ENCODE data around the gene RNF26.
A peak's percentile ranks its signal among the peaks of the same experiment; 100 is the strongest.
"Not testable (repeated sequence)": the region's sequence is repeated elsewhere in the genome, so short reads cannot be mapped to it uniquely, and the experiment has no call there.

RNF26 gene

GRCh38 chr11:119371778-119372182 is 37.5 kb downstream of the RNF26 start:
- DNase-seq (ENCODE audit: low read depth) = no peak

DNA sequence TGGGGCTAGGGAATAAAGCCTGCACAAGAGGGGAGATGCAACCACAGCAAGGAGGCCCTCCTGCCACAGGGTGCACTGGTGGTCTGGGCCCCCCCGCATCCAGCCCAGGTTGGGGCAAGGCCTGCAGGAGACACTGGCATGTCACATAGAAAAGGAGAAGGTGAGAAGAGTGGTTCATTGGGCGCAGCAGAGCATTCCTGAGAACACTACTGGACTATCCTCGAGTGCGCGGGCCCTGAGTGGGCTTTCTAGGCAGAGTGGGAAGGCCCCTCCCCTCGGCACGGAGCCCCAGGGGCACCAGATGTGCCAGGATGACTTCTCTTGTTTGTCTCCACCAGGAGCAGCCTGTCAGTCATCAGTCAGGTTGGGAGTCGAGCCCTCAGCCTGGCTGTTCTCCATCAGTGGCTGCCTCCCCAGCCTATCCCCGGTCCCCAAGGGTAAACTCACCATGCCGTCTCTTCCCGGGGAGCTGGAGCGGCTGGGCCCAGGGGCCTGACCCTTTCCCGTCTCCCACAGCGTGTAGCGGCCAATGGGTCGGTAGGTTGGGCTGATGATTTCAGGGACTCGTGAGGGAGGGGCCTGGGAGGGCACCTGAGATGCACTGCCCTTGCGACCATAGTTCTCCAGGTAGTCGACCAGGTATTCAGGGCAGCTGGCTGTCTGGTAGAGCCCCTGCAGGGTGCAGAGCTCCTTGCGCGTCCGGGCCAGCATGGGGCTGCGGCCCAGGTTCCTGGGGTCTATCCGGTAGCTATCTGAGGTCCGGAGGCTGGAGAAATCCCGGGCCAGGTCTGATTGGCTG is 38.1 kb downstream of the RNF26 start:
- DNase-seq (ENCODE audit: low read depth) = no peak

GRCh38 chr11:119373059-119373920 is 39.0 kb downstream of the RNF26 start:
- DNase-seq (ENCODE audit: low read depth) = no peak

DNA sequence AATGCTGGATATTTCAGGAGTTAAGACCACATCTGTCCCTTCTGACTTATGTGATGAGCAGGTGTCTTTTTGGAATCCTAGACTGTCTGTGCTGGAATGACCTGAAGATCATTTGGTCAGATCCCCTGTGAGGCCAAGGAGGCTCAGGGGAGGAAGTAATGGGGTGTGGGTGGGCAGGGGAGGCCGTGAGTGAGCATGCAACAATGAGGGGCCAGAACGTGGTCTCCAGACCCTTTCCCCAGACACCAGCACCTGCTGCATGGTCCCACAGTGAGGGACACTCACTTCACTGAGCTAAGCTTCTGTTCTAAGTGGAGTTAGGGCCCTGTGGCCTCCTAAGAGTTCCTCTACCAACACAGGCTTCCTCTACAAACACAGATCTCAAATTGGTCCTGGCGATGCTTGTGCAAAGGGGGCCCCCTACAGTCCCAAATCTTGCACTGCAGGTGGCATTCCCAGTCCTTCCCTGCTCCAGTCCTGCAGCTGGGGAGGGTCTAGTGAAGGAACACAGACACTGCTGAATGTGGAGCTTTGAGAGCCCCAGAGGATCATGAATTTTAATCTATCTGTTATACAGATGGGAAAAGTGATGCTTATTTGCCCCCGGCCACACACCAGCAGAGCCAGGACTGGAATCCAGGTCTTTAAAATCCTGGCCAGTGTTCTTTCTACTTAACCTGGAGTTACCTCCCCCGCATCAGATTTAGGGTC is 39.7 kb downstream of the RNF26 start:
- peak; percentile 71 for DNase-seq (ENCODE audit: low read depth)

DNA sequence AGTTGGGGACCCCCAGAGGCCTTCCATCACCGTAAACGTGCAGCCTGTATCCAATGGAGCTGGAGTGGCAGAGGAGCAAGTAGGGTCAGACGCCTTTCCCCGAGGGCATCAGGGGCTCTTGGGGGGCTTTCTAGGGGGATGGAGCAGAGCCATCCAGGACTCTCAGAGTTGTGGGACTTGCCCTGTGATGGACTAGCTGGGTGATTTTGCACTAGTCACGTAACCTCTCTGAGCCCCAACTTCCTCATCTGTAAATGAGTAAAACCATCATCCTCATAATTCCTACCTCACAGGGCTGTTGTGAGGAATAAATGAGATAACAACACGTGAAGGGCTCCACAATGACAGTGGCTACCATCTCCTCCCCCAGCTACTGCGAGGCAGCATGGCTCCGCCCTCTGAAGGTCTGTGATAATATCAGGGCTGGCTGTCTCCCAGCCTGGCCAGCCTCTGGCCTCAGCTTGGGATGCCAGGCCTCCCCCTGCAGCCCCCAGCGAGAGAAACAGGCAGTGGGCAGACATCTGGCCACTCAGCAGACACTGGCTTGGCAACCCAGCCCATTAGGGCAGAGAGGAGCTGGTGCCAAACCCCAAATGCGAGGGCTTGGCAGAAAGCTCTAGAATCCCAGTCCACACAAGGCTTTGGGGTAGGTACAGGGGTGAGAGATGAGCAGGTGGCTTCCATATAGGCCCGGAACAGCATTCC is 40.5 kb downstream of the RNF26 start:
- no peak for DNase-seq (ENCODE audit: low read depth)

DNA sequence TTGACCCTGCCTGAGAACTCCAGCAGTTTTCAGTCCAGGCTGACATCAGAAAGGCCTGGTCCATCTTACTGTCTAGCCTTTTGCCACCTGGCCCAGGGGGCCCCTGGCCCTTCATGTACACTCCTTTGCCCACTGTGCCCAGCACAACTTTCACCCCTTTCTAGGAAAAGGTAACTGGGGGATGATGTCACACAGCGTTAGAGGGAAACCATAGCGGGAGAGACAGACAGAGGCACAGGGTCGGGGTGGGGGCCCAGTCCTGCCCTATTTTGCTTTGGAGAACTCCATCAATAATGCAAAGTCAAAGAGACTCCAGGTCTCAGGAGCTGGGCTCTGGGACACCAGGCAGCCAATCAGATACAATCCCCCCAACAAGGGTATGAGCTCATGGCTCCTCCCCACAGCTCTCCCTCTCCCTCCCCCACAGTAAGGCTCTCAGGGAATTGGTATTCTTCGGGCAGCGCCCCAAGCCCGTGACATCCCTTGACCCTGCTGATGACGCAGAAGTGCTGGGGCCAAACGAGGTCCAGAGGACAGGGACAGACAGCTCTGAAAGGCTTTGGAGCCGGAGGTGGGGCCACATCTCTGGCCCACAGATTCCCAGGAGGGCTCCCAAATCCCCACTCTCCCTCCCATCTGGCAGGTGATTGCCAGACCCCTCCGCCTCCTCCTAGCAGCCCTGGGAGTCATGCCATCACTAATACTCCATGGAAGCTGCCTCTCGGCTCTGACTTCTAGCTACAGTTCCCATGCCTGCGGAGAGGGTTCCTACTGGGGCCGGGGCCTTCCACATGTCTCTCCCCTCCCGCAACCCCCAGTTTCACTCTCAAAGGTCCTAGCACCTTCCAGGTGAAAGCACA is 41.2 kb downstream of the RNF26 start:
- DNase-seq (ENCODE audit: low read depth) = no peak

DNA sequence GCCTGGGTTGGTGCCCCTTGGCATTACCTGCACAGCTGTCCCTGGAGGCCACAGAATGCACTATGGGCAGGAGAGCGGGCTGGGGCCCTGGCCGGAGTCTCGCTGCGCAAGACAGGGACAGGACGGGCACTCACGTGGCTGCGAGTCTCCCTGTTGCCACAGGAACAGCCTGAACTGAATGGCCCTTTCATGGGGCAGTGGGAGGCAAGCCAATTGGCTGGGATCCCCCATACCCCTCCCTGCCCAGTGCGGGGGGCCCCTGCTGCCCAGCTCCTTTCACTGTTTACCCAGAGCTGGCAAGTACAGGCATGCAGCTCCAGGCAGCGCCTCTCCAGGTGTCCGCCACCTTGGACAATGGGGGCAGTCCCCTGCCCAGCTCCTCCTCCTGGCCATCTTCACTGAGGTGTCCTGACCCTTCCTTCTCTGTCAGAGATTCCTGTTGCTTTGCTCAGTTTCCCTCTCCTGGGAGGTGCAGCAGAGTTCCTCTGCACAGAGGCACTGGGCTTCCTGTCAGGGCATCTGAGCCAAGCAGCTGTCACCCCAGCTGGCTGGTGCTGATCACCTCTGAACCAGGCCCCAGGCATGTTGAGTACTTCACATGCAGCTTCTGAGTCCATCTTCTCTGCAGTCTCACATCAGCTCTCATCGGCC is 42.0 kb downstream of the RNF26 start:
- no peak for DNase-seq (ENCODE audit: low read depth)

DNA sequence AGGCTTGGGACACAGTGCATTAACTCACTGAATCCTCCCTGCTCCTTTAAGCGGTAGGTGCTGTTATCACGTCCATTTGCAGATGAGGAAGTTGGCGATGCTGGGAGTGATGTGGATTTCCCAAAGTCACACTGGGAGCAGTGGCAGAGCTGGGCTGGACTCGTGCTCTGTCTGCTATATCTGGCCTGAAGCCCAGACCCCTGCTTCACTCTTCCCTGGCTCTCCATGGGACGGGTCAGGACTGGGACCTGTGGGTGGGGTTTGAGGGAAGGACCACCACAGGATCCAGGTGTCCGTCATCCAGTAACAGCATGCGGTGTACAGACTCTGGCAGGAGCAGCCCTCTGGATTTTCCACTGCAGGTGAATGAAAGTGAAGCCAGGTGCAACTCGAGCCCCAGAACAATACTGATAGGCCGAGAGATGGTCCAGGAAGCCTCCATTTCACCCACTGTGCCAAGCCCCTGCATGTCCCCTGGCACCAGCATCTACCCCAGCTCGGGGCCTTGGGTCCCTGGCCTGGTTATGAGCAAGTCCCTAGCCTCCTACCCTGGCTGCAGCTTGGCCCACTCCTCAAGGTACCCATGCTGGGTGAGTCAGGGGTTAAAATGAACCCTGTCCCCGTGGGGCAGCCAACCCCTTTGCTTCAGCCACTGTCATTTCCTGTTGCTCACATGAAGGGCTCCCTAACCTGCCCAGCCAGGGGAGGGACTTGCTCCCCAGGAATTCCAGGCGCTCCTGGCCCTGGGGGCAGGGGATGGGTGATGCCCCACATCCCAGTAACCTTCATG is 43.0 kb downstream of the RNF26 start:
- no peak for DNase-seq (ENCODE audit: low read depth)

GRCh38 chr11:119377961-119378667 is 43.8 kb downstream of the RNF26 start:
- DNase-seq (ENCODE audit: low read depth) = no peak

GRCh38 chr11:119378851-119379465 is 44.6 kb downstream of the RNF26 start:
- no peak for DNase-seq (ENCODE audit: low read depth)

GRCh38 chr11:119380160-119380826 is 46.0 kb downstream of the RNF26 start:
- no peak for DNase-seq (ENCODE audit: low read depth)

DNA sequence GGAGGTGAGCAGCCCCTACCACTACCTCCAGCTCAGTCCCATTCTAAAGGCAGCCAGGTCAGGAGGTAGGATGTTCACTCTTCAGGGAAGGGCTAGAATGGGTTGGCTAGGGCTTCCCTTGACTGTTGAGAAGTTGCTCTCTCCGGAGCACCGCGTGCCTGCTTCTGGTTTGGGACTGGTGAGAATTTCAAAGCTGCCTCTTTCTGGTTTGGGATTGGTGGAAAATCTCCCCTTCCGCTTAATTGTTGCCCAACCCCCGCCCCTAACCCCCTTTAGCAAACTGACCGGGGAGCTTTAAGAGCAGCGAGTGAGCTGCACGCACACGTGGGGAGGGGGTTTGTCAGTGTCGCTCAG is 46.5 kb downstream of the RNF26 start:
- DNase-seq (ENCODE audit: low read depth) = no peak

- peak; percentile 77 for DNase-seq (ENCODE audit: low read depth)
Measured at GRCh38 chr11:119381181-119381988, 47.1 kb downstream of the RNF26 start, which contains the start of gene USP2. Gene USP2 (minus strand): TSS chr11:119381690. CDS start chr11:119373480, 8,210 bp downstream.

- DNase-seq (ENCODE audit: low read depth) = no peak
Measured at GRCh38 chr11:119382101-119382500, 47.8 kb downstream of the RNF26 start.

- not testable (repeated sequence) for DNase-seq (ENCODE audit: low read depth)
Measured at GRCh38 chr11:119382513-119382912, 48.2 kb downstream of the RNF26 start.

- DNase-seq (ENCODE audit: low read depth) = no peak
Measured at GRCh38 chr11:119384332-119384731, 50.0 kb downstream of the RNF26 start.
